Hippocampal formation (tissue), 2 donors: ENCODE data around the gene FOXM1.
"Not testable (repeated sequence)": the region's sequence is repeated elsewhere in the genome, so short reads cannot be mapped to it uniquely, and the experiment has no call there.

ENCODE experiments used
- DNase-seq, 2 donors: peaks; one replicate each; lab custom pipeline; 2025; lab: John Stamatoyannopoulos, UW

The FOXM1 gene

DNA sequence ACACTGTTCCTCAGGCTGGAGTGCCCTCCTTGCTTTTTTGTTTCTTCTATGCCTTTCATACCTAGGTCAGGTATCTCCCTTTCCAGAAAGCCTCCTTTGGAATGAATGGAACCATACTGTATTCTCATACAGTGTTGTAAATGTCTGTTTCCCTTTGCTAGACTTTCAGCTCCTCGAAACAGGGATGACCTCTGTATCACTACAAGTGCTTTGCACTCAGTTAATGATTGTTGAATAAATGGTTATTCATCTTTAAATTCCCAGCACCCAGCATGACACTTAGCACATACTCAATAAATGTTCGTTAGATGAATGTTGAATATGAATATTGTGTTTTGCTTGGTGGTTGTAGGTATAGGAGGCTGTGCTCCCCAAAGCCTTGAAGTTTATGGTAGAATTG, 7.8 kb upstream of the FOXM1 start:
- no peak for DNase-seq

DNA sequence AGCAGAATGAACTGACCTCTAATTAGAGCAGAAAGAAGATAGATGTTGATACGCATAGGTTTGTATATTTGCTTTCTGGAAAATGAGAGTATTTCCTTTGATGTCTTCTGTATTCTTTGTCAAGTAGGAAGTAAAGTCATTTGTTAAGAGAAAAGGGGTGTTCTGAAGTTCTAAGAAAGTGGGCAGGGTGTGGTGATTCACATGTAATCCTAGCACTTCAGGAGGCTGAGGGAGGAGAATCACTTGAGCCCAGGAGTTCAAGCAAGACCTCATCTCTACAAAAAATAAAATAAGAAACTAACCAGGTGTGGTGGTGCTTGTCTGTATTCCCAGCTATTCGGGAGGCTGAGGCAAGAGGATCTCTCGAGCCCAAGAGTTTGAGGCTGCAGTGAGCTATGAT, 2.9 kb upstream of the FOXM1 start:
- DNase-seq: no peak

DNA sequence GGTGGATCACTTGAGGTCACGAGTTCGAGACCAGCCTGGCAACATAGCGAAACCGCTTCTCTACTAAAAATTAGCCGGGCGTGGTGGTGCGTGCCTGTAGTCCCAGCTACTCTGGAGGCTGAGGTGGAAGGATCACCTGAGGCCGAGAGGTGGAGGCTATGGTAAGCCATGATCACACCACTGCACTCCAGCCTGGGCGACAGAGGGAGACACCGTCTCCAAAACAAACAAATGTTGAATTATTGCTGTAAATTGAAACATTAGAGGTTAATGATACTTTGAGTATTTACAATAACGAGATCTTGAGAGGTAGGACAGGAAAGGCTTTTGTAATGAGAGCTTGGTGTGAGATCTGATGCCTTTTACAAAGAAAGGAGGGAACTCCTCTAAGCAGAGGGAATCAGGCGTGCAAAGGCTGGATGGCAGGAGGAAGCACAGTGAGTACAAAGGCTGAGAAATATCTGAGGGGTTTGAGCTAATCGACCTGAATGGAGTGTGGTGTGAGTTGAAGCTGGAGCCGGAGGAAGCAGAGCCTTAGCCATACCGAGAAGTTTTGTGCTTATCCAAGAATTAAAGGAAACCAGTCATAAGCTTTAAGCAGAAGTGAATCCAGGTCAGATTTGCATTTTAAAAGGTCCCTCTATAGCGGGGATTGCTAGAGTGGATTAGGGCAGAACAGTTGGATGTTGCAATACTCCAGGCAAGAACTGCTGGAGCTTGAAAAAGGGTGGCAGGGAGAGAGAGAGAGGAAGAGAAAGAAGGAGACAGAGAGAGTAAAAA, 1.2 kb upstream of the FOXM1 start:
- DNase-seq: peak in 1 of 2 donors; percentile 15

DNA sequence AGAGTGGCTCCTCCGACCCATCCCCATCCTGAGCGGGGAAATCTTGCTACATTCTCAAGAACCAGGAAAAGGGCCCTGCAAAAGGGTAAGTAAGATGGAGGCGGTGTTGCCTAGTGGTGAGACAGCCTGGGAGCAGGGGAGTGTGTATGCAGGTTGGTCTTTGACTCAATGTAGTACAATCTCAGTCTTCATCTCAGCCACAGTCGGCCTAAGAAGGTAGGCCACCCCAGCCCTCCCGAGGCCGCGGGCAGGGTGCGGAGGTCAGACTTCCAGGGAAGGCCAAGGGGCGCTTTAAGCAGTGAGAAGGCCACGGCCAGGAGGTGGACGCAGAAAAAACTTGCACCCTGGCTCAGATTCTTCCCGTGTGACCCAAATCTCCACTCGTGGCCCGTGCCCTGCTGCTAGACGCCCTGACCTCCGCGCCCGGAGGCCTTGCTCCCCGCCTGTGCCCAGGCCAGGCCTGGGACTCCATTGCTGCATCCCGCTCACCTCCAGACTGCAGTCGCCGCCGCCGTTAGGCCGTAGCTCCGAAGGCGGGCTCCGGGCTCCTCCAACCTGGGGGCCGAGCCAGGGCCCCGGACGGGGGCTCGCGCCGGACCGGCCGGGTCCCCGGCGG, 435 bp downstream of the FOXM1 start:
- no peak for DNase-seq

DNA sequence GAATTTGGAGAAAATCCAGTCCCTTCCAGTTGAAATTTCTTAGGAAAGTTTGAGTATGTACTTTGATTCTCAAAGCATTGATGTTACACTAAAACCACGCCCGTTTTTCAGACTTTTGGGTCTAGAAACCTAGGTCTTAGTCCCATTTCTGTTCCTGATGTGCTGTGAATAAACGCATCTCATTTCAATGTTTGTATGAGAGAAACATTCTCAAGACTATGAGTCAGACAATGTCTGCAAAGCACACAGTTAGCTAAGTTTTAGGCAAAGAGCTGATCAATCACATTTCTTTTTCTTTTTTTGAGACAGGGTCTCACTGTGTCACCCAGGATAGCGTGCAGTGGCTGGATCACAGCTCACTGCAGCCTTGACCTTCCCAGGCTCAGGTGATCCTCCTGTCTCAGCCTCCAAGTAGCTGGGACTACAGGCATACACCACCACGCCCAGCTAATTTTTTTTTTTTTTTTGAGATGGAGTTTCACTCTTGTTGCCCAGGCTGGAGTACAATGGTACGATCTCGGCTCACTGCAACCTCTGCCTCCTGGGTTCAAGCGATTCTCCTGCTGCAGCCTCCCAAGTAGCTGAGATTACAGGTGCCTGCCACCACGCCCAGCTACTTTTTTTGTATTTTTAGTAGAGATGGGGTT, 7.9 kb downstream of the FOXM1 start:
- not testable (repeated sequence) for DNase-seq

DNA sequence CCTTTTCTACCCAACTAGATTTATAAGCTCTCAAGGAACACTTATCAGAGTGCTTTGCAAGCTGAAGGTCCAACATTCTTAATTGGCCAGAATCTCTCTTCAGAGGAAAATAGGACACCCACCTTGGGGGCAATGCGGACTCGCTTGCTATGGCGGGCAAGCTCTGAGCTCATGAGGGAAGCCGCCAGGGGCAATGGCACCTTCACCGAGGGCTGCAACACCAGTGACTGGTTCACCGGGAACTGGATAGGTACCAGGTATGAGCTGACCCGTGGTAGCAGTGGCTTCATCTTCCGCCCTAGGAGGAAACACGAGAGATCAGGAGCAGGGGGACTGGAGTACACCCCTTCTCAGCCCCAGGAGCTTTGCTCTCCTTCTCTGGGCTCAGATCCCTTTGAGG, 12.8 kb downstream of the FOXM1 start:
- DNase-seq: no peak

DNA sequence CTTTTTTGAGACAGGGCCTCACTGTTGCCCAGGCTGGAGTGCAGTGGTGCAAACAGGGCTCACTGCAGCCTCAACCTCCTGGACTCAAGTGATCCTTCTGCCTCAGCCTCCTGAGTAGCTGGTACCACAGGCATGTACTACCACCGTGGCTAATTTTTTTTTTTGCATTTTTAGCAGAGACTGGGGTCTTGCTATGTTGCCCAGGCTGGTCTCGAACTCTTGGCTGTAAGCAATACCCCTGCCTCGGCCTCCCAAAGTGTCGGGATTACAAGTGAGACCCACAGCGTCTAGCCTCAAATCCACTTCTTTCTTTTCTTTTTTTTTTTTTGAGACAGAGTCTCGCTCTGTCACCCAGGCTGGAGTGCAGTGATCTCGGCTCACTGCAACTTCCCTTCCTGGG, 13.6 kb downstream of the FOXM1 start:
- not testable (repeated sequence) for DNase-seq

DNA sequence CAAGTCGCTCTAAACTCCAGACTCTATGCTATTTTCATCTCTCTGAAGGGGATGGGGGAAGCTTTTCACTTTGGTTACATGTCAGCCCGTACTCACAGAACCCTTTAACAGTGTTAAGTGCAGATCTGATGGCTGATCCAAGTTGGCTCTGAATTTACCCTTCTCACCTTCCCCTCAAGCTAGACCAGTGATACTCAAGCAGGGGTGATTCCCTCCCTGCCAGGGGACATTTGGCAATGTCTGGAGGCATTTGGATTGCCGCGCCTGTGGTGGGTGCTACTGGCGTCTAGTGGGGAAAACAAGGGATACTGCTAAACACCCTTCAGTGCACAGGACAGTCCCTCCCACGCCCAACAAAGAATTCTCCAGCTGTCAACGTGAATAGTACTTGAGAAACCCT, 14.1 kb downstream of the FOXM1 start:
- no peak for DNase-seq

DNA sequence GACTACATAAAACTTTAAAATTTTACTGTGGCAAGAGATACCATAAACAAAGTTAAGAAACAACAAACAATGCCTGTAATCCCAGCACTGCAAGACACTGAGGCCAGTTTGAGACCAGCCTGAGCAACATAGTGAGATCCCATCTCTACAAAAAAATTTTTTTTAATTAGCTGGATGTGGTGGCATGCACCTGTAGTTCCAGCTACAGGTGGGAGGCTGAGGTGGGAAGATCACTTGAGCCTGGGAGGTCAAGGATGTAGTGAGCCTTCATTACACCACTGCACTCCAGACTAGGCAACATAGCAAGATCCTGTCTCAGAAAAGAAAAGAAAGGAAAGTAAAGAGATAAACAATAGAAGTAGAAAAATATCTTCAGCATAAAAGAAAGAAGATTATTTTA, 16.8 kb downstream of the FOXM1 start:
- no peak for DNase-seq

DNA sequence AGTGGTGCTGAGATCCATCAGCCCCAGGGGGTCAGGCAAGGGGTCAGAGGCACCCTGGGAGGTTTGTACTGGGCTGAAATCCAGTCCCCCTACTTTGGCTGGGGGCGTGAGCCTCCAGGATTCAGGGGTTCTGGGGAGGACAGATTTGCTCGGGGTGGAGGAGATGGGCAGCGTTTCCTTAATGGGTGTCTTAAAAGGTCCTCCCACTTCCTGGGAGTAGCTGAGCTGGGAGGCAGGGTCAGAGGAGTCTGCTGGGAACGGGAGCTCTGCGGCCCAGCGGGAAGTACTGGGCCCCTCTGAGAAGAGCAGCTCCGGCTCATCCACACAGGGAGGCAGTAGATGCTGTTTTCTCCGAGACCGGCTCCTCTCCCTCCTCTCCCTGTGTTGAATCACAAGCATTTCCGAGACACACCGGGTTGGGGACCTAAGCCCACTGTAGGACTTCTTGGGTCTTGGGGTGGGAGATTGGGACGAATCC, 18.0 kb downstream of the FOXM1 start:
- no peak for DNase-seq

DNA sequence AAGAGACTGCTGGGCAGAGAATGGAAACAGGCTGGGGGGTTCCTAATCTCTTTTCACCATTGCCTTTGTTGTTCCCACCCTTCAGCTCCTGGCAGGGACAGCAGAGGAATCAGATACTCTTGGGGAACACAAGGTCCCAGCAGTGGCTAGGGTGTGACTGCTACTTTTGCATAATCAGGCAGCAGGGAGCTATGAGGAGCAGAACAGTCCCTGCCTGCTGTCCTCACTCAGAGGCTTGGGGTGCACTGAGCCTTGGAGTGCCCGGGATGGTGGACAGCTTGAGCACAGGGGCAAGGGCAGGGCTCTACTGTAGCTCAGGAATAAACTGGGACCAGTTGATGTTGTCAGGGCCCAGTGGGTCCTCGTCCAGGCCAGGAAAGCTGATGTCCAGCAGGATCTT, 18.6 kb downstream of the FOXM1 start:
- DNase-seq: no peak

DNA sequence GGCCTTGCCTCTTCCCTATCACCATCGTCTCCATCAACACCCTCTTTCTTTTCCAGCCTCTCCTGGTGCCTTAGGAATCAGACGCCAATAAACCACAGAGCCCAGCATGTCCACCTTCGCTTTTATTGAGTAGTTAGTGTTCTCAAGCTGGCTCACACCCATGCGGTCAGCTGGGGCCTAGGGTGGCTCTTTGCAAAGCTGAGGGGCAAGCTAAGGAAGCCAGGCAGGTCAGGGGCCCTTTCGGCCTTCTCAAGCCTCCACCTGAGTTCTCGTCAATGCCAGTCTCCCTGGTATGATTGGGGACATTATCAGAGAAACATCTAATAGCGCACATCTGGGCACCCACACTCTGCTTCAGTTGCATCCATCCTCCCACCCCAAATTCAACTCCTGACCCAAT, 19.4 kb downstream of the FOXM1 start:
- no peak for DNase-seq

DNA sequence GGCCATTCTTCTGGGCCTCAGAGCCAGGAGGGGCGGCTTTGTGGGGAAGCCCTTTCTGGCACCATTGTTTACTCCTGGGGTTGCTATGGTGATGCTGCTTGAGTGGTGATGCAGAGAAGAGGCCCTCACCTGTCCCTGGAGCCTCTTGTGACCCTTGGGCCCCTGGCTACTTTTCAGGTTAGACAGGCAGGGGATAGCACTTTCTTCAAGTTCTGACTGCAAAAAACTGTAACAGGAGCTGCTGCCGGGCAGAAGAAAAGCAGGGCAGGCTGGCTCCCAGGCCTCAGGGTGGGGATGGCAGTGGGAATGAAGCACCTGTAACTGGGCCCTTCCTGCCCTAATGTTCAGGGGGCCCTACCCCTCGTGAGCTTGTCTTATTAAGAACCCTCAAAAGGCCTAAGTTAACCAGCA, 19.9 kb downstream of the FOXM1 start, which contains the start of gene TEX52:
TSS of gene TEX52 (minus strand) at position 19 of the 411 bp plus-strand sequence. CDS start at position 6, 13 bp downstream.
- no peak for DNase-seq

DNA sequence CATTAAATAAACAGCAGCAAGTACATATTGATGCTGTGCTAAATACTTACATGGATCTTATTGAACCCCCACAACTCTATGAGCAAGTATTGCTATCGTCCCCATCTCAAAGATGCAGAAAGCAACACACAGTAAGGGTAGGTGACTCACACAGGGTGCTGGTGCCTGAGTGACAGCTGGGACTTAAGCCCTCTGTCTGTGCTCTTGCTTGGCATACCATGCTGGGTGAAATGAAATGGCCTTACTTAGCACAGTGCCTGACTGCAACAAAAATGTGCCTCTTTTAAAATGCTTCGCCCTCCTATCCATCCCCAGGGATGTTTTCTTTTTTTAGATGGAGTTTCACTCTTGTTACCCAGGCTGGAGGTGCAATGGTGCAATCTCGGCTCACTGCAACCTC, 20.9 kb downstream of the FOXM1 start:
- DNase-seq: no peak

DNA sequence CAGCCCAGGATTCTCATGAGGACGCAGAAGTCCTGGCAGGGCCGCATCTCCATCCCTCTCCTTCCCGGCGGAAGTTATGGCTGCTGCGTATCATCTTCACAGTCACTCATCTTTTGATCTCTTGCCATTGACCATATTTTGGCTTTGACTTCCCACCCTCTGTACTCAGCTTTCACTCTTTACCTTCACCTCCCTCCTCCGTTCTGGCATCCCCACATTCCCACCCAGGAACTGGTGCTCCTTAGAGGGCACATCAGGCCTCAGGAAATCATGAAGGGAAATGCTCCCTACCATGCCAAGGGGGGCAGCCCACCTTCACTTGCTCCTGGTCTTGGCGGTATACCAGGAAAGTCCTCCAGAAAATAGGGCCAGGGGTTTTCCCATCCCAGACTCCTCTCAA, 21.4 kb downstream of the FOXM1 start:
- no peak for DNase-seq

DNA sequence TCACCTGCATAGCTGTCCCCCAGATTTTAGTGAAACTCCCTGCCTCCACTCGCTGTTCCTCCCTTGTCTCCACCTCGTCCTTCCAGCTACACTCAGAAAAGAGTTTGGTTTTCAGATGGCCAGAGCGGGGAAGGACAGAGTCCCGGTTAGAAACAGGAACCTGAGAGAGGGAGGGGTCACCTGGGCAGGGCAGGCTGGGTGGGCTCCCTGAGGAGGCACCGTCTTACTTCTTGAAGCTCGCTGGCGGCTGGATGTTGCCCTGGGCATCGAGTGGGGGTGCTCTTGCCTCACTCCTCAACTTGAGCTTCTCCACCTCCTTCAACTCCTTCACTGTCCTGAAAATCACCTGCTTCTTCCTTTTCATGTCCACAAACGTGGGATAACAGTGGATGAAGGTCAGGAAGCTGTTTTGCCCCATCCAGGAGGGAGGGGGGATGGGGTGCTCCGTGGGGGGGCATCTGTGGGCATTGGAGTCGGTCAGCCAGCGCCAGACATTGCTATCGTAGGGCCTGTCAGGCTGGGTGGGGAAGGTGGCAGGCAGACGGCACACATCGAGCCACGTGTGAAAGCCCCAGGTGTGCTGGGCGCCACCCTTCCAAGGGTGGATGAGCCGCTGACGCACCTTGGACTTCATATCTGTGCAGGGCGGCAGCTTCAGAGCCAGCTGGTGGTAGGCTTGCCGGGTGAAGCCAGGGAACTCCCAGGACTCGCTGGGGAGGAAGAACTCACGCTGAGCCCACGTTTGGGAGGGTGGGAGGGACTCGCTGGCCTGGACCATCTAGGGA, 22.1 kb downstream of the FOXM1 start:
- DNase-seq: no peak

DNA sequence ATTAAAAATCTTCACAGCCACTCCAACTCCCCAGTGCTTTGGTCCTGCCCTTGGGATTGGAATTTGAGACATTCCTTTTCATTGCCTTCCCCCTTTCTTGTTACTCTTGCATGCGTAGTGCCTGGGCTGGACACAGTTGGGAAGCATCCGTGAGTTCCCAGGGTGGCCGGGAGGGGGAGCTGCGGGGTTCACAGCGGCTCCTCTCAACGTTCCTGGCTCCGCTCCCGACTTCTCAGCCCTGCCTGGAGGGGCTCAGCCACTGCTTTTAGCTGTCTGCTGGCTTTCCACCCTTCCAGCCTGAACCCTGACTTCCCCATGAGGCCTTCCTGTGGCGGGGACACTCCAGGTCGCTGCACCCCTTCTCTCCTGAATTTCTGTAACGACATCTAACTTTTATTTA, 23.3 kb downstream of the FOXM1 start:
- DNase-seq: peak; percentile 42 to 77

DNA sequence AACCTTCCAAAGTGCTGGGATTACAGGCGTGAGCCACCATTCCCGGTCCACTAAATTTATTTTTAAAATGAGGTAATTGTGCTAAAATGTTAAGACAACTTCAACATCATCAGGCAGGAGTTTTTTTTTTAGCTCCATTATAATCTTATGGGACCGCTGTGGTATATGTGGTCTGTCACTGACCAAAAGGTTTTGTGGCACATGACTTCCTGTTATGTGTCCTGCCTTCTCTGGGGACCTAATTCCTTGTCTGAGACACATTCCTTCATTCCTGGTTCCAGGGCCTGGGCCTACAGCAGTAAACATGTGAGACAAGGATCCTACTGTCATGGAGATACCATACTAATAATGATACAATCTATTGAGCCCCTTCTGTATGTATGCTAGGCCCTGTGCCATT, 25.0 kb downstream of the FOXM1 start:
- no peak for DNase-seq

DNA sequence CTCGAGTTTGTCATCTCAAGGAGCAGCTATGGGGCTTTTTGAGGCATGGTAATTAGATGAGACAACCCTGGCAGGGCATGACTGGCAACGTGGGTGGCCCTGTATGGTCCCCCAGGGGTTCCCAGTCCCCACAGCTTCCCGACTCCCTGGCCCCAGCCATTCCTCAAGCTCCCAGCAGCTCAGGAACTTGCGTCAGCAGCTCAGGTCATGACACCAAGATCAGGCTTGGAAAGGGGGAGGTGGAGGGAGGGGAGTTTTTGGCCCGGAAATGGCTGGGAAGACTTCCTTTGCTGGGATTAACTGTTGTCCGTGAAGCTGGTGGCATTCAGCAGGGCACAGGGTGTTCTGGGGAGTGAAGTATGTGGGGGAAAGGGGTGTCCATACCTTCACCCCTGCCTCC, 31.7 kb downstream of the FOXM1 start:
- no peak for DNase-seq

DNA sequence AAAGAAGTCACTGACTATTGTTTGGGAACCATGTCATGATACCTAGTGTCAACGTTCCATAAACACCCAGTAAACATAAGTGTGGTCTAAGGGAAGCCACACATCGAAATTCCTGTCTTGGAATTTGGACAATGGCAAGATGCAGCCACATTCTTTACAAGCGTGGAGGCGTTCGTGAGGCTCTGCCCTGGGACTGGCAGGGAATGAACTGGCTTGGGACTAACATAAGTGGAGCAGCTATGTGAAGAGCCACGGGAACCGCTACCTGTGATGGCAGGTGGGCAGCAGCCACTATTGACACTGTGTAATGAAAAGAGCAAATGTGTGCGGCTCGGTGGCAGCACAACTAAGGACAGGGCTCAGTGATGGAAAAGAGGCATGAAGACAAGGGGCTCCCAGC, 32.2 kb downstream of the FOXM1 start:
- no peak for DNase-seq

DNA sequence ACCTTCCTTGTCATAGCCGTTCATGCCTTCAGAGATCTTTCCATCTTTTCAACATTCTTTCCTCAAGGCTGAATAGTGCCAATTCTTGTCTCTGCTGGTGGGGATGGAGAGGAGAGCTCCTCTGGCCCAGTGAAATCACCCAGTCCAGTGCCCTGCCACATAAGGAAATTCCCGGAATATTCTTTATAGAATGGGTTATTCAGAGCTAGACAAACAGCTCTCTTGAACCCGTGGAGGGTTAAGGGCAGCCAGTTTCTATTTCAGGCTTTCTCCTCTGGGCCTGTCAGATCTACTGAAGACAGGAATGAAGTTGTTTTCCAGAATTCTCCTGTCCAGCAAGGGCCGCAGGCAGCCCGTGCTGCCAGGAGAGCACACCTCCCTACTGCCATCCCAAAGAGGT, 34.0 kb downstream of the FOXM1 start:
- DNase-seq: no peak

DNA sequence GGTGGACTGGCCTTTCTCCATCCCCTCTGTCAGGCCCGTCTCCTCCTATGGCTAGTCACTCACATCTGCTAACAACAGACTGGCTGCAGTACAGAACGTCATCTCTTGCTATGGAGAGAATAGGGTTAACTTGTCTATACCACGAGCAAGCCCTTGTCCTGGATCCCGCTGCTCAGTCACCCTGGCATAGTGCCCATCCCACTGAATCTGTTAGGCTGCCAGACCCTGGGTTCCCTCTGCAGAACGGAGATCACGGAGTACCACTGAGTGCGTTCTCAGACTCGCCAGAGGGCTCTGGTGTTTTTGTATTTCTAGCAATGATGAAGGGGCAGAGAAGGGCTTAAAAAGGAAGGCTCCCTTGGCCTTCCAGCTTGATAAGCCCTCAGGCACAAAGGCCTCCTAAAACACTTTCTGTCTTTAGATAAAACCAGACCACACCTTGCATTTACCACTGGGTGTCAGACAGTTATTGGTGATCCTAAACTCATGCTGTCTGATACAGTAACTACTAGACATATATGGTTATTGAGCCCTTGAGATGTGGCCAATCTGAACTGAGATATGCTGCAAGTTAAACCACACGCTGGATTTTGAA, 35.8 kb downstream of the FOXM1 start:
- DNase-seq: no peak
